PC-3 (cell line): ENCODE measurements around the gene SPSB4. TPM values are rescaled to one million over a fixed set of nuclear protein-coding genes. Genes with fewer than 3 reads are reported as not detected.
"Not testable (repeated sequence)": the region's sequence is repeated elsewhere in the genome, so short reads cannot be mapped to it uniquely, and the experiment has no call there.

Experiments
- ATAC-seq: fragments of 200-7000 bp; cut with Tn5 transposase; 2 replicates; pipeline ENCODE4 v1.9.1; 2020; ENCODE audit warnings: mild to moderate bottlenecking, moderate library complexity
- BruUV-seq: library from RNA; stranded (reverse); fragments of 400-500 nt; replicated peaks from 2 replicates; lab custom pipeline; 2021; lab: Mats Ljungman, UMichigan
- CTCF ChIA-PET: fragments of 300-600 bp; sonication (Branson Sonifier 250); formaldehyde crosslinking; loops from one replicate; lab custom pipeline; 2022; ENCODE audit warnings: antibody characterized with exemption; lab: Charles Lee
- POLR2A ChIA-PET: fragments of 300-600 bp; sonication (Branson Sonifier 250); formaldehyde crosslinking; loops from one replicate; lab custom pipeline; 2022; ENCODE audit warnings: antibody characterized with exemption; ENCODE audit not compliant: unreplicated experiment; lab: Charles Lee
- DNase-seq: peaks from one replicate; pipeline ENCODE4 v3.0.0-alpha.2; 2015
- H2AFZ ChIP-seq: fragments of 300-600 bp; sonication (generic); 2 replicates; pipeline ENCODE4 v1.6.0; 2016; ENCODE audit warnings: antibody characterized with exemption, low read length
- H3F3A ChIP-seq: fragments of 300-600 bp; sonication (generic); one replicate; pipeline ENCODE4 v1.6.0; 2017; ENCODE audit warnings: antibody characterized with exemption, low read length, control low read depth, mild to moderate bottlenecking; ENCODE audit not compliant: unreplicated experiment
- H3K27ac ChIP-seq: fragments of 300-600 bp; sonication (generic); 2 replicates; pipeline ENCODE4 v1.5.1; 2016; ENCODE audit warnings: mild to moderate bottlenecking, low read length
- H3K27me3 ChIP-seq: fragments of 300-600 bp; sonication (generic); 2 replicates; pipeline ENCODE4 v1.6.1; 2016; ENCODE audit warnings: low read length, mixed read lengths
- H3K36me3 ChIP-seq: fragments of 300-600 bp; sonication (generic); 2 replicates; pipeline ENCODE4 v1.6.1; 2016; ENCODE audit warnings: low read depth, mixed run types, low read length, mixed read lengths
- H3K4me1 ChIP-seq: fragments of 300-600 bp; sonication (generic); 2 replicates; pipeline ENCODE4 v1.5.1; 2016; ENCODE audit warnings: low read length; ENCODE audit not compliant: insufficient read depth
- H3K4me2 ChIP-seq: fragments of 300-600 bp; sonication (generic); 2 replicates; pipeline ENCODE4 v1.6.0; 2016; ENCODE audit warnings: low read length
- H3K4me3 ChIP-seq: fragments of 300-600 bp; sonication (generic); 2 replicates; pipeline ENCODE4 v1.5.1; 2016; ENCODE audit warnings: mild to moderate bottlenecking, low read length, mixed read lengths
- H3K79me2 ChIP-seq: fragments of 300-600 bp; sonication (generic); 2 replicates; pipeline ENCODE4 v1.6.1; 2017; ENCODE audit warnings: low read length, mixed read lengths
- H3K9ac ChIP-seq: fragments of 300-600 bp; sonication (generic); 2 replicates; pipeline ENCODE4 v1.6.0; 2016; ENCODE audit warnings: mild to moderate bottlenecking, low read length
- H3K9me2 ChIP-seq: fragments of 300-600 bp; sonication (generic); replicated peaks from 2 replicates; pipeline ENCODE4 v1.6.1; 2016; ENCODE audit warnings: mixed run types, low read length, mixed read lengths
- H3K9me3 ChIP-seq: fragments of 300-600 bp; sonication (generic); 2 replicates; pipeline ENCODE4 v1.6.1; 2016; ENCODE audit warnings: low read length, mixed read lengths
- H4K20me1 ChIP-seq: fragments of 300-600 bp; sonication (generic); 2 replicates; pipeline ENCODE4 v1.6.1; 2016; ENCODE audit warnings: low read length, mixed read lengths
- CTCF ChIP-seq: fragments of 300-600 bp; sonication (generic); conservative IDR thresholded peaks from 2 replicates; pipeline ENCODE4 v1.5.1; 2017; ENCODE audit warnings: antibody characterized with exemption, low read depth, mild to moderate bottlenecking, low read length
- EZH2 ChIP-seq: fragments of 300-600 bp; sonication (generic); IDR thresholded peaks from one replicate; pipeline ENCODE4 v1.6.1; 2017; ENCODE audit warnings: antibody characterized with exemption, mild to moderate bottlenecking, low read length; ENCODE audit not compliant: unreplicated experiment
- EZH2phosphoT487 ChIP-seq: fragments of 300-600 bp; sonication (generic); IDR thresholded peaks from 2 replicates; pipeline ENCODE4 v1.6.1; 2018; ENCODE audit warnings: mild to moderate bottlenecking, antibody characterized with exemption, low read length, borderline replicate concordance
- intact Hi-C: fragments of 100-400 bp; cut with micrococcal nuclease; formaldehyde crosslinking; loops from 2 replicates; pipeline ENCODE4 v1.9.0; 2023
- total RNA-seq: library from RNA; depleted of rRNA; stranded (reverse); fragments of >200 nt; gene quantifications from 2 replicates; pipeline ENCODE4 v1.2.3, GENCODE V29; 2014

Gene SPSB4
- total RNA-seq, 1 experiment from 2014 or later = not detected

- Histone ChIP-seq H2AFZ (no peak overlapping the region), H3F3A (no peaks in the 10 kb centered on the region), H3K27ac (no peak overlapping the region), H3K9me3 (no peaks in the 10 kb centered on the region), H3K9ac (no peak overlapping the region), H3K27me3 (no peaks in the 10 kb centered on the region), H3K4me3 (no peak overlapping the region), H3K4me2 (no peak overlapping the region), H3K9me2 (no peaks in the 10 kb centered on the region), H3K36me3 (no peaks in the 10 kb centered on the region; the same call in 1 of the 2 replicates), H3K79me2 (no peaks in the 10 kb centered on the region), H4K20me1 (no peaks in the 10 kb centered on the region), H3K4me1 (no peaks in the 10 kb centered on the region)
- ATAC-seq = no peak
- intact Hi-C loops = no loop called here
- ChIA-PET CTCF (no interaction called here), POLR2A (no interaction called here)
- TF ChIP-seq EZH2 (no peak), CTCF (no peak), EZH2phosphoT487 (no peak)
- BruUV-seq = no TSS peak
- no peak for DNase-seq
These were observed 60.4 kb downstream of the SPSB4 start for GRCh38 chr3:141111364-141112155.

GRCh38 chr3:141112686-141113297 is 61.6 kb downstream of the SPSB4 start:
- intact Hi-C loops = no loop called here
- Histone ChIP-seq H3K9me2 (no peaks in the 10 kb centered on the region), H3K27me3 (no peaks in the 10 kb centered on the region), H3K4me3 (no peak overlapping the region), H3K4me2 (no peak overlapping the region), H3K27ac (no peak overlapping the region), H3K79me2 (no peaks in the 10 kb centered on the region), H3K4me1 (no peaks in the 10 kb centered on the region), H2AFZ (no peak overlapping the region), H3K9me3 (no peaks in the 10 kb centered on the region), H3K36me3 (no peaks in the 10 kb centered on the region; the same call in 1 of the 2 replicates), H3F3A (no peaks in the 10 kb centered on the region), H4K20me1 (no peaks in the 10 kb centered on the region), H3K9ac (no peak overlapping the region)
- no peak for TF ChIP-seq CTCF
- no peak for TF ChIP-seq EZH2phosphoT487
- ATAC-seq (no peak), DNase-seq (no peak)
- ChIA-PET POLR2A (no interaction called here), CTCF (no interaction called here)
- BruUV-seq = no TSS peak

- H3K9ac ChIP-seq, H3K9me3 ChIP-seq, H3K36me3 ChIP-seq, intact Hi-C loops, H3K79me2 ChIP-seq, H3K27ac ChIP-seq, H3K4me2 ChIP-seq, H3K4me3 ChIP-seq, H2AFZ ChIP-seq, ATAC-seq, H3K4me1 ChIP-seq, H3K9me2 ChIP-seq, DNase-seq, H3F3A ChIP-seq, CTCF ChIA-PET, BruUV-seq, H4K20me1 ChIP-seq, H3K27me3 ChIP-seq, POLR2A ChIA-PET: not testable (repeated sequence)
These were observed 62.5 kb downstream of the SPSB4 start for GRCh38 chr3:141113680-141114079.
